T-helper 1 cell (primary cell): ENCODE results near the gene WNT3A.
"Not testable (repeated sequence)": the region's sequence is repeated elsewhere in the genome, so short reads cannot be mapped to it uniquely, and the experiment has no call there.

Experiments used
- DNase-seq, 5 donors: peaks; one replicate each; pipeline ENCODE4 v3.0.0-alpha.2; 2012 to 2020

WNT3A gene

DNA sequence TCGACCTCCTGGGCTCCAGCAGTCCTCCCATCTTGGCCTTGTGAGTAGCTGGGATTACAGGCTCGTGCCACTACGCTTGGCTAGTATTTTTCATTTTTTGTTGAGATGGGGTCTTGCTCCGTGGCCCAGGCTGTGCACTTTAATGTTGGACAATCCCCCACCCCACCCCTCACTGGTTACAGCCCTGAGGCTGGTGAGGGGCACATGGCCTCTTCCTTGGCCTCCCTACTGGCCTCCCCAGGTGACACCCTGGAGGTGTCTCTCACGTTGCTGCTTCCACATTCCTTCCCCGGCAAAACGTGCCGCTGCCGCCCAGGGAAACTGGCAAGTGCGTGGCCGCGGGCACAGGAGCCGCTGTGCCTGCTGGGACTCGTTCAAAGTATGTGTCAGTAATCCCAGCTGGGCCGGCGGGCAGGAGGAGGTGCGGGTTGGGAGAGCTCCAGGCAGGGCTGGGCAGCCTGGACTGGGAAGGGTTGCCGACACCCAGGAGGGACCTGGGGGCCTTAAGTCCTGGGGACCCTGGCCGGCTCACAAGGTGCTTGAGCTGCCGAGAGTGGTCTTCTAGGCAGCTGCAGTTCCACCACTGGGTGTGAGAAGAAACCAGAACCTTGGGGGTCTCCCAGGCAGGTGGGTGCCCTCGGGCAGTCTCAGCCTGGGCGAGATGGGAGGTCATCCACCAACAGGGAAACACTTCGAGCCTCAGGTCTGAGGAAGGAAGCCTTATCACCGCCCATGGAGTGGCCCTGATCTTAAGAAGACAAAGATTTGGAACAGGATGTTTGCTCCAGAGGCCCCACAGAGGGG is 6.5 kb downstream of the WNT3A start:
- no peak for DNase-seq

- no peak for DNase-seq
These were observed 7.4 kb downstream of the WNT3A start for GRCh38 chr1:228013935-228014930.

DNA sequence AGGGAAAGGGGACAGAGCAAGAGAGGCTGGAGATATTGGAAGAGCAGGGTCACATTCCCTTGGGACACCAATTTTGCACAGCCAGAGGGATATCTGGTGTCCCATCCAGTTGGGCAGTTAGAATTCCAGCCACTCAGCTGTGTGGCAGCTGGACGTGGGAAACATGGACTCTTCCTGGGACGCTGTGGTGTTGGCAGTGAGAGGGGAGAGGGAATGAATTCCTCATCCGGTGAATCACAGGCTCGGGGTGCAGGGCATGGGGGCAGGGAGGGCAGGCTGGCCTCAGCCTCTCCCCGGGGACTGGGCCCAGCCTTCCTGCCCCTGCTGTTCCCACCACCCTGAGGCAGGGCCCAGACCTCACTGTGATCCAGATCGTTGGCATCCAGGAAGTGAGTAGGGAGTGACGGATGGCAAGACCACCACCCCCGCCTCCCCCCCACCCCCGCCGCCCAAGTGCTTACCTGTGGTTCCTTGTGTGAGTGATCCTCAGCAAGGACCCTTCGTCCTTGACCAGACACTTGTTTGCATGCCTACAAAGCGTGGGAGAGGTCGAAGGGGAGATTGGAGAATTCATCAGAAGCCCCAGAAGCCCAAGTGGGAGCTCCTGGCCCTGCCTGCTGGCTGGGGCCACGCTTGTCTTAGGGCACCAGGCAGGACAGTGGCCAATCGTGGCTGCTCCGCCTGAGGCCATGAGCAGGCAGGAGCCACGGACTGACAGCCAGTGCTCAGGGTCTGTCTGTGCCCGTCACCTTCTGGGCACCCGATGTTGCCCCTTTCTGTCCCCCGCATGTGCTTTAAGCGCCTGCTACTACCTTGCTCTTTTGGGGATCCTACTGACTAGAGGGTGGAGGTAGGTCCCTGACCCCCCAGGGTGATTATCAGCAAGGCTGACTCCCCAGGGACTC is 8.7 kb downstream of the WNT3A start:
- no peak for DNase-seq

DNA sequence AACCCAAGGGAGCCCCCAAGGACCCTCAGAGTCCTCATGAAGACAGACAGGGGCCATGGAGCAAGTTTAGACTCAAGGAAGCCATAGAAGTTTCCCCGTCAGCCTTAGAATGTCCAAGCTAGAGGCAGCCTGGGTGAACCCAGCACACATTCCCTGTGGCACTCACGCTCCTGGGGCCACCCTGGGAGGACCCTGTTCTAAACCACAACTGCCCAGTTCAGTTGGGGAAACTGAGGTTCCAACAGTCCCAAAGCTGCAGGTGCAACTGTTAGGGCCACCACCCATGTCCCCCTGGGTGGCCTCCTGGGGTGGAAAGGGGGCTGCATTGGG is 9.3 kb downstream of the WNT3A start:
- DNase-seq: no peak

GRCh38 chr1:228016653-228017355 is 10.0 kb downstream of the WNT3A start:
- no peak for DNase-seq

GRCh38 chr1:228017356-228018124 is 10.7 kb downstream of the WNT3A start:
- DNase-seq: no peak

DNA sequence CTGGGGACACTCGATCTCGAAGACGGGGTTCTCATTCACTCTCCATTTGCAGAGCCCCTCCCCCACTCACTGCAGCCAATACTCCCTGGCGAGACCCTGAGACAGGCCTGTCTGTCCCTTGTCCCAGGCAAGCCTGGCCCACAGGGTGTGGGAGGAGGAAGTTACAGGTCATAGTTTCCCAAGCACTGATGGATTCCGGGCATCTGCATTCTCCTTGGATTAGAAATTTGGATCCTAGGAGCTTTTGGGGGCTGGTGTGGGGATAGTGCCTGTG is 11.3 kb downstream of the WNT3A start:
- no peak for DNase-seq

DNA sequence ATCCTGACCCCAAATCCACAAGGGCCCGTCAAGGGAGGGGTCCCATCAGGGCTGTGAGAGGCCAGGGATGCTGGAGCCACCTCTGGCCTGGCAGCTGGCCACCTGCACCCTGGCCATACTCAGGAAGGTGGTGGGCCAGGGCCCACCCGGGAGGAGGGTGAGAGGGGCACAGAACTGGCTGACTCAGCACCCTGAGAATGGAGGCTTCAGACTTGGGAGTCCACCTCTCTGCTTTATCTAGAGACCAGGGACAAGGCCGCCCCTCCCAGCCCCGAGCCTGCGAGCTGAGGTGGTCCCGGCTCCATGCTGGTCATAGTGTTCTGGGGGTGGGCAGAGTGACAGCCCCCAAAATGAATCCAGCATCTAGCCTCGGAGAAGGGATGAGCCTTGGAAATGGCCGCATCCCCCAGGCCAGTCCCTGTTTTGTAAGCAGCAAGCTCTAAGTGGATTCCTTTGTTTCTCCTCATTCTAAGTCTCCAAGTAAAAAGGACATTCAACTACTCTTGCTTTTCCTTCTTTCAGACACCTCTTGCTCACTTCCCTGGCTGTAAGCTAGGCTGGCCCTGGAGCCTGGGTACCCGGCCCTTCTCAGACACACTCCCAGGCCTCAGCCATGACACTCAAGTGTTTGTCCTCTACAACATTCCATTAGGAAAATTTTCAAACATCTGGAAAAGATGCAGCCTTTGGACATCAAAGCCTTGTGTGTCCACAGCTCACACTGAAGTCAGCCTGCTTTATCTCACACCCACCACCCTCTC is 12.3 kb downstream of the WNT3A start:
- no peak for DNase-seq

- DNase-seq: not testable (repeated sequence)
These were observed 12.9 kb downstream of the WNT3A start for GRCh38 chr1:228019722-228020083.

DNA sequence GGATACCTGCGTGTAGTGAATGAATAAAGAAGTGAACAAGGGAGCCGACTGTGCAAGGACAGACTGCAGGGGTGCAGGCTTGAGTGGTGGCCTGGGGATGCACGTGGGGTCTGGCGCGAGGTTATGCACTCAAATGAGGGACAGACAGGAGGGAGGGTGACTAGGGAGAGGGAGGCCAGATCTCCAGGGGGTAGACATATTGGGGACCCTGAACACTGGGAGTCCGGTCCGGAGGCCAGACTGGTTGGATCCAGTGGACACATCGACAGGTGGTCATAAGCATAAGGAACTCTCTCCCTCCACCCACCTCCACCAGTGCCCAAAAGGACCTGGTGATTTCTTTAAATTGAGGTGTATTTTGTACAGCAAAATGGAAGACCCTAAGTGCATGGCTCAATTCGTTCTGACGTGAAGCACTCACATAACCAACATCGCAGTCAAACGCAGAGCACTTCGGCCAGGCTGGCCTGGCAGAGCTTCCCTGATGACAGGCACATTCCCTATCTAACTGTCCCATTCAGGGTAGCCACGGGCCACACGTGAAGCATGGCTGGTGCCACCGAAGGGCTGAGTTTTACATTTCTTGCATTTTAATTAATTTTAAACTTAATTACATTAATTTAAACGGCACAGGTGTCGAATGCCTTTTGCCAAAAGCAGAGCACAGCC is 14.0 kb downstream of the WNT3A start:
- DNase-seq: no peak

DNA sequence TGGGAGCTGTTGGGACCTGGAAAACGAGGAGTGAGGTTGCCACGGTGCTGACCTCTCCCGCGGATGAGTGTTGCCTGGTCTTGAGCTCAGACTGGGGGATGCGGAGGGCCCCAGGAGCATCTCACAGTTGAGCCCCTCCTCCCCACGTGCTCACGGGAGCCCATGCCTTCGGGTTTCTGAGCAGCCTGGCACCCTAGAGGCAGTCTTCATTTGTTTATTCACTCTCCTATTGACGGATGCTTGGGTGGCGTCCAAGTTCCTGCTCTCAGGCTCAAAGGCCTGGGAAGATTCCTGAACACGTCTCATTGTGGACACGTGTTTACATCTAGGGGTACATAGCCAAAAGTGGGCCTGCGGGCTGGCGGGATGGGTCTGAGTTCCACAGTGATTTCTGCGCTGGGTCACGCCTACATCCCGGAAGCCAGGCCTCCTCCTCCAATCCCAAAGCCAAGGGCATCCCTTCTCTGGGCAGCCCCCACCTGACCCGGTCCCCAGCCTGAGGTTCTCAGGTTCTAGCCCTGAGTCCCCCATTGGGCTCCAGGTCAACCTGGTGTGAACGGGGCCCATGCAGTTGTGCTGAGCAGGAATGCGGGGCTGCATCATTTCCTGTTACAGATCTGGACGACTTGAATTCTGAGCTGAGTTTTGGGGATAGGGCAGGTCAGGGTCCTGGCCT is 14.7 kb downstream of the WNT3A start:
- DNase-seq: no peak

DNA sequence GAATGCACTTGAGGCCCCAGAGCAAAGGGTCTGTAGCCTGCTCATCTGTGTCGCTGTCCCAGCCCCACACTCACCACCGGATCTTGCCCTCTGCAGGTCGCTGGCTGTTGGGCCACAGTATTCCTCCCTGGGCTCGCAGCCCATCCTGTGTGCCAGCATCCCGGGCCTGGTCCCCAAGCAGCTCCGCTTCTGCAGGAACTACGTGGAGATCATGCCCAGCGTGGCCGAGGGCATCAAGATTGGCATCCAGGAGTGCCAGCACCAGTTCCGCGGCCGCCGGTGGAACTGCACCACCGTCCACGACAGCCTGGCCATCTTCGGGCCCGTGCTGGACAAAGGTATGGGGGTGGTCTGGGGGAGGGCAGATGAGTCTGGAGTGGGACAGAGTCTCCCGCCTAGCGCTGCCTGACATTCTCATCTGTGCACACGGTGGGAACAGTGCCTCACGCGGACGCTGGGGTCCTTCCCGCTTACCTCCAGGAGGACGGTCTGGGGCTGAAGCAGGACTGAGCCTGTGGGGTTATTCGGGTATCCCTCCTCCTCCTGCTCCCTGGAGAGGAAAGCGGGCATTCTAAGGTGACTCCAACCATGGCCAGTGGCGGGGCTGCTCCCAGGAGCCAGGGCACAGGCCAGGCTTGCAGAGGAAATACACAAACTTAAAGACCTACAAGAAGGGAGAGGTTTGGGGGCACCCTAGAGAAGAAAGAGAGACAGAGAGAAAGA is 15.9 kb downstream of the WNT3A start:
- peak in 1 of 5 donors; percentile 7 for DNase-seq

DNA sequence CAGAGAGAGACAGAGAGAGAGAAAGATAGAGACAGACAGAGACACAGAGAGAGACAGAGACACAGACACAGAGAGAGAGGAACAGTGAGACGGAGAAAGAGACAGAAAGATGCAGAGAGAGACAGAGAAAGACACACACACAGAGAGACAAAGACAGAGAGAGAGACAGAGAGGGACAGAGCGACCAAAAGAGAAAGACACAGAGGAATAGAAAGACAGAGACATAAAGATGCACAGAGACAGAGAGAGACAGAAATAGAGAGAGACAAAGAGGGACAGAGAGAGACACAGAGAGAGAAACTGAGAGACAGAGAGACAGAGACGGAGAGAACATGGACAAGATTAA is 16.5 kb downstream of the WNT3A start:
- no peak for DNase-seq

DNA sequence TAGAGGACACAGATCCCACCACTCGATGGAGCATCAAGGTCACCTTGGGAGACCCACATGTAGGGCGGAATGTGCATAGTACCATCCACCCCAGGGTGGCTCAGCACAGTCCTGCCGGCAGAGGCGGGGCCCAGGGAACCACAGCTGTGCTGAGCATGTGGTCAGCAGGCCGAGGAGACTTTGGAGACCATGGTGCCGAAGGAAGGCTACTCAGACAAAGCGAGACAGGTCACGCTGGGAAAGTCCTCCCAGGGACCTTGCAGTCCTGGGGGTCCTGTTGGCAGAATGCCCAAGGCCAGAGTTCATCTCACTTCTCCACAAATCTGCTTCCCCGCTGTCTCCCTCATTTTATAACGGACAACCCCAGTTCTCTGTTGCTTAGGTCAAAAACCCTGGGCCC is 22.5 kb downstream of the WNT3A start:
- DNase-seq: no peak

DNA sequence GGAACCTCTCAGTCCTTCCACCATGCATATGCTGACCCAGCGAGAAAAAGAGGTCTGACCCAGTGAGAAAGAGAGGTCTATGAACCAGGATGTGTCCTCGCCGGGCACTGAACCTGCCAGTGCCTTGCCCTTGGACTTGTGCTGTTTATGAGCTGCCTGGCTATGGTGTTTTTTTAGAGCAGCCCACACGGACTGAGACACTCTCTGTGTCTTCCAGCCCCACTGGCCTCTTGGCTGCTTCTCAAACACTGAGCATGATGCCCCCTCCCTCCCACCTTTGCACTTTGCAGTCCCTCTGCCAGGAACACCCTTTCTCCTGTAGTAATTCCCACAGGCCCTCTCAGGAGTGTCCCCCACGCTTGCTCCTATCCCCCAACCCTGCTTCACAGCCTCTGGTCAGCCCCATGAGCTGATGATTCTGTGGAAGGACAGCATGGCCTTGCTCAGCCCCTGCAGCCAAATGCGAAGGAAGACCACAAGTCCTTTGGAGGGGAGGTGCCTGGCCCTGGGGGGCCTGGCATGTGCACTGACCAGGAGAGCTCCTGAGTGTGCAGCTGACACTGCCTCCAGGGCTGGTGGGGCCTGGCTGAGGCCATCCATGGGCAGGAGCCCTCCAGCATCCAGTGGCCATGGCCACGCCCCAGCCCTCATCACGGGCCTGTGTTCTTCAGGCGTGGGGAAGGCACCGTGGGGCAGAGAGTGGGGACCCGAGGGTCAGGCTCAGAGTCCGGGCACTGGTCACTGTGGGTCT is 23.8 kb downstream of the WNT3A start:
- peak in 1 of 5 donors; percentile 7 for DNase-seq

- DNase-seq: no peak
These were observed 24.6 kb downstream of the WNT3A start for GRCh38 chr1:228031276-228031995.

DNA sequence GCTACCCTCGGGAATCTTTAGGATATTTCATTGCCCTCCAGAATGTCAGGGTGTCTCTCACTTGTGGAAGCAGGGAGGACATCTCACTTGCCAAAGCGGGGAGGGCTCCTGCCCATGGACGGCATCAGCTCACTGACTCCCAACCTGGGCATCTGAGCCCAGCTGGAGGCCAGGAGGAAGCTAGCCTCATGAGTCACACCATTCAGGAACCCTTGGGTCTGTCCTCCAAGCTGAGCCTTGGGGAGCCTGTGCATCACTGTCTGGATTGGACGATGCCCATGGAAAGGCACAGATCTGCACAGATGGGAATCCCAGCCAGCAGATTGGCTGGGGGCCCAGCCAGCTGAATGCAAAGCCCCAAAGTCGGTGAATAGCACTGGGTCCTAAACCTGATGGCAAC is 25.2 kb downstream of the WNT3A start:
- no peak for DNase-seq

- no peak for DNase-seq
These were observed 26.6 kb downstream of the WNT3A start for GRCh38 chr1:228033376-228033775.
